Stimulated activated CD4-positive, alpha-beta T cell treated with anti-CD3 and anti-CD28 coated beads, Interleukin-12 subunit alpha, Interleukin-12 subunit beta, amount 100 ng/mL, for 24 hours (primary cell): ENCODE results near the gene UFD1.

Experiments used
- DNase-seq, 2 experiments: peaks; one replicate each; pipeline ENCODE4 v3.0.0-alpha.2; 2020; ENCODE audit warnings: low read depth in 2 of 2

UFD1 gene

DNA sequence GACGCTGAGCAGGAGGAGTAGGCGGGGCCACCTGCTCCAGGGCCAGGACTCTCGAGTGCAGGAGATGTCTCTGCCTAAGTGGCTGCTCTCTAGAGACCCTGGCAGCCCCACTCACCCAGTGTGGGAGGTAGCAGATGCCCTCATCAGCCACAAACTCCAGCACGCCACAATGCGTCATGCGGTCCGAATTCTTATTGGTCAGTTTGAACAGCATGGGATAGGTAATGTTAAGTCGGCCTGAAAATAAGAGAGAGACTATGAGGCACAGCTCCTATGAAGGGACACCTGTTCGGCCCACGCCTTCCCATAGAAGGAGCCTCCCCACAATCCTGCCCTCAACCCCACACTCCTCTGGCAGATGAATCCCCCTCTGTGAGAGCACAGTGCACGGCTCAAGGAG, 7.4 kb downstream of the UFD1 start:
- DNase-seq, result no peak

- DNase-seq, result no peak
Observed at GRCh38 chr22:19470010-19470409, 9.0 kb downstream of the UFD1 start.

- no peak for DNase-seq
Observed at GRCh38 chr22:19469421-19469820, 9.6 kb downstream of the UFD1 start.

GRCh38 chr22:19467912-19468311, 11.1 kb downstream of the UFD1 start:
- no peak for DNase-seq

- no peak for DNase-seq
Observed at GRCh38 chr22:19466848-19467752, 11.9 kb downstream of the UFD1 start.

DNA sequence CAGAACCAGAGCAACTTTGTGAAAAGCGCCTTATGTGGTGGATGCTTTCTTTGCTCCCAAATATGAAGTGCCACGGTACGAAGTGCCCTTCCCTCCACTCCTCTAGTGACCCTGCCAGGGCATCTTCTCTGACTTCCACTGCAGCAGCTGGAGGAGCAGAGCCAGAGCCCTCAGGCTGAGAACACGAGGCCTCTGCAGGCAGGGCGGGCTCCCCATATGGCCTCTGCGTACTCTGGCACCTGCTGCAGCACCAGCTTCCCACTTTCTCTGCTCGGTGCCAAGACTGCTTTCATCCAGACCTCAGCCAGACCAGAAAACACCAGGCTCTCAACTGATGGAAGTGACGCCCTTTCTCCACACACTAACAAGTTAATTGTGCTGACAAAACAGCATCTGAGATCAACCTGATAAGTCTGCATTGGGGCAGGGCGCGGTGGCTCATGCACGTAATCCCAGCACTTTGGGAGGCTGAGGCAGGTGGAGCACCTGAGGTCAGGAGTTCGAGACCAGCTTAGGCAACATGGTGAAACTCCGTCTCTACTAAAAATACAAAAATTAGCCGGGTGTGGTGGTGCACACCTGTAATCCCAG, 12.8 kb downstream of the UFD1 start:
- no peak for DNase-seq

- no peak for DNase-seq
Observed at GRCh38 chr22:19464975-19465374, 14.0 kb downstream of the UFD1 start.

- DNase-seq, result no peak
Observed at GRCh38 chr22:19464546-19464945, 14.4 kb downstream of the UFD1 start.

DNA sequence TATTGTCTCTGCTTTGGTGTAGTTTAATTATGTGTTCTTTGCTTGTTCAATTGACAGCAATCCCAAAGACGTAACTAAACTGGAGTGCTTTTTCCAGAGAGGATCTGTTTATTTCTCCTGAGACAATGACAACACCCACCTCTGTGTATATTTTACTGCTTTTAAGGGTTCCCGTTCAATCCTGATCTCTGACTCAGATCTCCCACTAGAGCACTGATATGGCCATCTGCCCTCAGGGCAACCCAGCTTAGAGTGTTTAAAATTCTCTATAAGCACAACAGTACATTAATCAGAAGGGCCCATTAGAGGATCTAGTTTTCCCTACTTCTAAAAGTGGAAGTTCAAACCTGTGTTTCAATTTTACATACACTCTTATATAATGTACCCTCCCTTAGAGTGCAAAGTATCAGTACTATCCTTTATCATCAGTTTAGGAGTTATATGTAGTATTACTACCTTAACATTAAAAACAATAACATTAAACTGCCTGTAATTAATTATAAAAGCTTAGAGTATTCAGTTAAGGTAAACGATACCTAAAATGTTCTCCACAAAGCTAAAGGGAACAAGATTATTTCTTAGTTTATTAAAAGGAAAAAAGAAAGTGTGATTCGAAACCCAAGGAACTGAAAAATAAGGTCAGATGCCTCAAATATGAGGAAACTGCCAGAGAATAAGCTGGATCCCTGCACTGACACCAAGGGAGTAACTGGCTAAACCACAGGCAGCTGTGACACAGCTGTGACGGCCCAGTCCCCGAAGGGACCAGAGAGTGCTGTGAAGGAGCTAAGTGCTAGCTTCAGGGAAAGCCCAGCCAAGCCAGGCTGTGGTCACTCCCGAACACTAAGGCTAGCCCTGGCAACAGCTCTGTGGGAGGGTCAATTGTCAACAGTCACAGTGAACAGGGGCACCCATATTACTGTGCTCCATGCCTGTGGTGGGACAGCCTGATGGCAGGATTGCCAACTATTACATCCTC, 15.2 kb downstream of the UFD1 start:
- DNase-seq, result no peak

DNA sequence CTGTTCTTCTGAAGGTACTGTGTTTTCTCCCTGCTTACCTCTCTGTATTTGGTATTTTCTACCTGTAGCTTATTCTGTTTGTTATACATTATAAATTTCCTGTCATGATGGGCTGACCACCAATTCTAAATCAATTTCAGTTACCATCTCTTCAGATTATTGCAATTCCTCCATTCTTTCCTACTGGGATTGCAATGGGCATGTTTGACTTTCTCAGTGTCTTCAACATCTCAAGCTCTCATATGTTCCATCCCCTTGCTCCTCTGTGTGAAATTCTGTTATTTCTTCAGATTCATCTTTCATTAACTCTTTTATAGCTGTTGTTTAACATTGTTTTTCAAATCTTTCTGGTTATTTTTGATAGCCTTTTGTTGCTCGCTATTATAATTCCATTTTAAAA, 16.0 kb downstream of the UFD1 start:
- no peak for DNase-seq

DNA sequence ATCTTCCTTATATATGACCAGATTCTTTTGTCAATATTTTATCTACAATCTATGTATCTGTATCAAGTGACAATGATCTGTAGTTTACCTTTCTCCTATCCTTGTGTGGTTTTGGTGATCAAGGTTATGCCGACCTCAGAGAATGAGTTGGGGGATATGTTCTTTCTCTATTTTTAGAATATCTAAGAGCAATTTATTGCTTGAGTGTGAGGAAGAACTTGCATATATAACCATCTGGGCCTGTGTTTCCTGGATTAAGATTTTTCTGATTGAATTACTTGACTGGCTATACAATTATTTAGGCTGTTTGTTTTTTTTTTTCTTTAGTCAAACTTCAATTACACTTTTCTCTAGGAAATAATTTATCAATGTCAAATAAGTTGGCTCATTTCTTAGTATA, 17.5 kb downstream of the UFD1 start:
- DNase-seq, result no peak

DNA sequence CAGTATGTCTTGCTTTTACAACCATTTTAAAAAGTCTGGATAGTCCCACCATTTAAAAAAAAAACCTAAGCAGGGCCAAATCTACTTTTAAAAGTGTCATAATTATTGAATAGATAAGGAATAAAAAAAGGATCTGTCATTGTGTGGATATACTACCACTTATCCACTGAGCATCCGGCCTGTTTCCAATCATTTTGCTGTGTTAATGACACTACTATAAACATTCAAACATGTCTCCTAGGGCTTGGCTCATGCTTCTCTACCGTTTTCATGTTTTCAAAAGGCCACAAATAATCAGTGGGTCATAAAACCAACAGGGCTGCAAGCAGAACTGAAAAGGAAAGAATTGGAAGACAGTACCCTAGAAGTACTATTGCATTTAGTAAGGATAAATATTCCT, 19.0 kb downstream of the UFD1 start:
- no peak for DNase-seq

DNA sequence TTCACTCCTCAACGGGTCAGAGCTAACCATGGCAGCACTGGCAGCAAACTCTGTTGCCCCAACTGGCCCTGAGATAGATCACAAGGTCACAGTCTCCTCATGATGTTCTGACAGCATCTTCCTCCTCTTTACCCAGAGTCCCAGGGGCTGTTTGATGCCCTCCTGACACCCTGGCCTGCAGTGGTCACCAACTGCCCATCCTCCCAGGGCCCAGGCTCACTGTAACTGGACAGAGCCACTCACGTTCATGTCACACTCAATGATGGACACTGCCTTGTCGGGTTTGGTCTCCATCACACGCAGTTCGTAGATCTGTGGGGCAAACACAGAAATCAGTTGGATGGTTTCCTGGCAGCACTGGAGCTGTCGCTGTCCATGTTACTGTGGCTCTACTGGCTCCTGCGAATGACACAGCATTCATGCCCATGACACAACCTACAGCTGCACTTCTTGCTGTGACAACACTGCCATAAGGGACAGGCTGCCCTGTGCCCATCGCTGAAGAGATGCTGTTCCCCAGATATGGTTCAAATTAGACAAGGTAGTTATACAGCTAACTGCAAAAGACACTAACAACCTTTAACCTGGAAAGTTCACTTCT, 21.1 kb downstream of the UFD1 start:
- no peak for DNase-seq

DNA sequence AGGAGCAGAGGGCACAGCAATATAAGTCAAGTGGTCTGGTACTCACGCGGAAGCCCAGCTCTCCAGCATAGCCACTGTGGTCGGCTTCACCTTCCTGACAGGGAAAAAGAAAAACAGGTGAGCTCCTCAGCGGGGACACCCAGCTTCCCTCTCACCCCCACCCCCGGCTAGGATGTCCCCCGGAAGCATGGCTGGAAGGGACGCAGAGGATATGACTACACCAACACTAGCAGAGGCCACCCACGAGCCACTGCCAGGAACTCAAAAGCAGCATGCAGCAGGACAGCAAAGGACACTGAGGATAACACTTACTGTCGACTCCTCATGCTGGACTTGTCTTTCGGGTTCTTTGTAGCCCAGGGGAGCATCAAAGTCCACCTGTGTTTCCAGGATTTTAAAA, 22.5 kb downstream of the UFD1 start:
- DNase-seq, result no peak

- no peak for DNase-seq
Observed at GRCh38 chr22:19455585-19456370, 23.2 kb downstream of the UFD1 start.

GRCh38 chr22:19455033-19455432, 24.0 kb downstream of the UFD1 start:
- no peak for DNase-seq

- DNase-seq, result no peak
Observed at GRCh38 chr22:19454156-19454555, 24.8 kb downstream of the UFD1 start.

DNA sequence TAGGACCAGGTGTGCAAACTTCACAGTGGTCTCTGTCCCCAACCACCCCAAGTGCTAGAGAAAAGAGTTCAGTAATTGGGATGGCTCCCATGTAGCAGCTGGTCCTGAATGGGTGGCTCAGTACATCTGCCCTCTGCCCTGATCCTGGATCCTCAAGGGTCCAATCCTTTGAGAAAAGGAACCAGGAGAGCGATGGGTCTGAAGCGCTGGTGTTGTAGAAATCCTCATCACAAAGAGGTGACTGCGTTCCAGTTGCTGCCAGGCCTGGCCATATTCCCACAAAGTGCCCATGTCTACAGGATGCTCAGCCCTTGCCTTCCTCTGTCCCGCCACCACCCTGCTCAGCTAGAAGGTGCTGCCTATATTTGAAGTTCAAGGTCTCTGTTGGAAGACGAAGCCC, 25.3 kb downstream of the UFD1 start:
- DNase-seq, result no peak

- no peak for DNase-seq
Observed at GRCh38 chr22:19451570-19451969, 27.4 kb downstream of the UFD1 start.

- DNase-seq, result no peak
Observed at GRCh38 chr22:19450363-19451175, 28.4 kb downstream of the UFD1 start.
